Measurements from ENCODE around the gene EHMT2. TPM values are rescaled to one million over a fixed set of nuclear protein-coding genes. Genes with fewer than 3 reads are reported as not detected.

Gene EHMT2
- total RNA-seq, 1 experiment from 2014 or later = 137 TPM

DNA sequence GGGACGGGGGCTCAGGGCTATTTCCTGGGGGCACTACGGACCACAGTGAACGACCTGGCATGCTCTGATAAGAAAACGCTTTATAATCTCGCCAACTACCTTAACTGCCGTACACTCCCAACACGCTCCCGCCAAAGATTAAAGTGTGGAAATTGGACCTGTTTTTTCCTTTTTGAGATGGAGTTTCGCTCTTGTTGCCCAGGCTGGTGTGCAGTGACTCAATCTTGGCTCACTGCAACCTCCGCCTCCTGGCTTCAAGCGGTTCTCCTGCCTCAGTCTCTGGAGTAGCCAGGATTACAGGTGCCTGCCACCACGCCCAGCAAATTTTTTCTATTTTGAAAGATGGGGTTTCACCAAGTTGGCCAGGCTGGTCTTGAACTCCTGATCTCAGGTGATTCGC is 18.4 kb downstream of the EHMT2 start:
- TF ChIP-seq ELF4 (CRISPR knock-in tag; IDR thresholded peaks at IDR 0.05; ENCODE audit: low read depth) = no peak
- no peak for TF ChIP-seq ZNF232 (CRISPR knock-in tag; IDR thresholded peaks at IDR 0.05)
- no peak for TF ChIP-seq TP53 (CRISPR knock-in tag; IDR thresholded peaks at IDR 0.05)
- TF ChIP-seq, protein P1, sequence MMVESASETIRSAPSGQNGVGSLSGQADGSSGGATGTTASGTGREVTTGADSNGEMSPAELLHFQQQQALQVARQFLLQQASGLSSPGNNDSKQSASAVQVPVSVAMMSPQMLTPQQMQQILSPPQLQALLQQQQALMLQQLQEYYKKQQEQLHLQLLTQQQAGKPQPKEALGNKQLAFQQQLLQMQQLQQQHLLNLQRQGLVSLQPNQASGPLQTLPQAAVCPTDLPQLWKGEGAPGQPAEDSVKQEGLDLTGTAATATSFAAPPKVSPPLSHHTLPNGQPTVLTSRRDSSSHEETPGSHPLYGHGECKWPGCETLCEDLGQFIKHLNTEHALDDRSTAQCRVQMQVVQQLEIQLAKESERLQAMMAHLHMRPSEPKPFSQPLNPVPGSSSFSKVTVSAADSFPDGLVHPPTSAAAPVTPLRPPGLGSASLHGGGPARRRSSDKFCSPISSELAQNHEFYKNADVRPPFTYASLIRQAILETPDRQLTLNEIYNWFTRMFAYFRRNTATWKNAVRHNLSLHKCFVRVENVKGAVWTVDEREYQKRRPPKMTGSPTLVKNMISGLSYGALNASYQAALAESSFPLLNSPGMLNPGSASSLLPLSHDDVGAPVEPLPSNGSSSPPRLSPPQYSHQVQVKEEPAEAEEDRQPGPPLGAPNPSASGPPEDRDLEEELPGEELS (CRISPR knock-in tag; IDR thresholded peaks at IDR 0.05) = no peak
- TF ChIP-seq RELA (CRISPR knock-in tag; IDR thresholded peaks at IDR 0.05; ENCODE audit: borderline replicate concordance) = no peak
- TF ChIP-seq ATF1 (CRISPR knock-in tag; IDR thresholded peaks at IDR 0.05) = no peak
- TF ChIP-seq GRHL2 (CRISPR knock-in tag; IDR thresholded peaks at IDR 0.05; ENCODE audit: insufficient replicate concordance, severe bottlenecking) = no peak
- TF ChIP-seq, protein P2, sequence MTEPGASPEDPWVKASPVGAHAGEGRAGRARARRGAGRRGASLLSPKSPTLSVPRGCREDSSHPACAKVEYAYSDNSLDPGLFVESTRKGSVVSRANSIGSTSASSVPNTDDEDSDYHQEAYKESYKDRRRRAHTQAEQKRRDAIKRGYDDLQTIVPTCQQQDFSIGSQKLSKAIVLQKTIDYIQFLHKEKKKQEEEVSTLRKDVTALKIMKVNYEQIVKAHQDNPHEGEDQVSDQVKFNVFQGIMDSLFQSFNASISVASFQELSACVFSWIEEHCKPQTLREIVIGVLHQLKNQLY (CRISPR knock-in tag; IDR thresholded peaks at IDR 0.05) = no peak
- TF ChIP-seq, protein P3, sequence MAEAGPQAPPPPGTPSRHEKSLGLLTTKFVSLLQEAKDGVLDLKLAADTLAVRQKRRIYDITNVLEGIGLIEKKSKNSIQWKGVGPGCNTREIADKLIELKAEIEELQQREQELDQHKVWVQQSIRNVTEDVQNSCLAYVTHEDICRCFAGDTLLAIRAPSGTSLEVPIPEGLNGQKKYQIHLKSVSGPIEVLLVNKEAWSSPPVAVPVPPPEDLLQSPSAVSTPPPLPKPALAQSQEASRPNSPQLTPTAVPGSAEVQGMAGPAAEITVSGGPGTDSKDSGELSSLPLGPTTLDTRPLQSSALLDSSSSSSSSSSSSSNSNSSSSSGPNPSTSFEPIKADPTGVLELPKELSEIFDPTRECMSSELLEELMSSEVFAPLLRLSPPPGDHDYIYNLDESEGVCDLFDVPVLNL (CRISPR knock-in tag; IDR thresholded peaks at IDR 0.05; ENCODE audit: borderline replicate concordance, low read depth) = no peak
- no peak for TF ChIP-seq ESRRA (CRISPR knock-in tag; IDR thresholded peaks at IDR 0.05; ENCODE audit: borderline replicate concordance)
- TF ChIP-seq, protein P4, sequence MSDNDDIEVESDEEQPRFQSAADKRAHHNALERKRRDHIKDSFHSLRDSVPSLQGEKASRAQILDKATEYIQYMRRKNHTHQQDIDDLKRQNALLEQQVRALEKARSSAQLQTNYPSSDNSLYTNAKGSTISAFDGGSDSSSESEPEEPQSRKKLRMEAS (CRISPR knock-in tag; IDR thresholded peaks at IDR 0.05) = no peak
- TF ChIP-seq FOXP1 (CRISPR knock-in tag; IDR thresholded peaks at IDR 0.05; ENCODE audit: borderline replicate concordance) = no peak
- TF ChIP-seq, protein P5, sequence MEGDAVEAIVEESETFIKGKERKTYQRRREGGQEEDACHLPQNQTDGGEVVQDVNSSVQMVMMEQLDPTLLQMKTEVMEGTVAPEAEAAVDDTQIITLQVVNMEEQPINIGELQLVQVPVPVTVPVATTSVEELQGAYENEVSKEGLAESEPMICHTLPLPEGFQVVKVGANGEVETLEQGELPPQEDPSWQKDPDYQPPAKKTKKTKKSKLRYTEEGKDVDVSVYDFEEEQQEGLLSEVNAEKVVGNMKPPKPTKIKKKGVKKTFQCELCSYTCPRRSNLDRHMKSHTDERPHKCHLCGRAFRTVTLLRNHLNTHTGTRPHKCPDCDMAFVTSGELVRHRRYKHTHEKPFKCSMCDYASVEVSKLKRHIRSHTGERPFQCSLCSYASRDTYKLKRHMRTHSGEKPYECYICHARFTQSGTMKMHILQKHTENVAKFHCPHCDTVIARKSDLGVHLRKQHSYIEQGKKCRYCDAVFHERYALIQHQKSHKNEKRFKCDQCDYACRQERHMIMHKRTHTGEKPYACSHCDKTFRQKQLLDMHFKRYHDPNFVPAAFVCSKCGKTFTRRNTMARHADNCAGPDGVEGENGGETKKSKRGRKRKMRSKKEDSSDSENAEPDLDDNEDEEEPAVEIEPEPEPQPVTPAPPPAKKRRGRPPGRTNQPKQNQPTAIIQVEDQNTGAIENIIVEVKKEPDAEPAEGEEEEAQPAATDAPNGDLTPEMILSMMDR (IDR thresholded peaks at IDR 0.05) = no peak
- TF ChIP-seq ZNF263 (CRISPR knock-in tag; IDR thresholded peaks at IDR 0.05; ENCODE audit: low read depth) = no peak
- TF ChIP-seq CREM (CRISPR knock-in tag; IDR thresholded peaks at IDR 0.05) = no peak
- no peak for TF ChIP-seq SMAD4 (CRISPR knock-in tag; IDR thresholded peaks at IDR 0.05)
- TF ChIP-seq, protein P6, sequence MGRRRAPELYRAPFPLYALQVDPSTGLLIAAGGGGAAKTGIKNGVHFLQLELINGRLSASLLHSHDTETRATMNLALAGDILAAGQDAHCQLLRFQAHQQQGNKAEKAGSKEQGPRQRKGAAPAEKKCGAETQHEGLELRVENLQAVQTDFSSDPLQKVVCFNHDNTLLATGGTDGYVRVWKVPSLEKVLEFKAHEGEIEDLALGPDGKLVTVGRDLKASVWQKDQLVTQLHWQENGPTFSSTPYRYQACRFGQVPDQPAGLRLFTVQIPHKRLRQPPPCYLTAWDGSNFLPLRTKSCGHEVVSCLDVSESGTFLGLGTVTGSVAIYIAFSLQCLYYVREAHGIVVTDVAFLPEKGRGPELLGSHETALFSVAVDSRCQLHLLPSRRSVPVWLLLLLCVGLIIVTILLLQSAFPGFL (CRISPR knock-in tag; IDR thresholded peaks at IDR 0.05; ENCODE audit: borderline replicate concordance) = no peak
- TF ChIP-seq NR2C2 (CRISPR knock-in tag; IDR thresholded peaks at IDR 0.05) = no peak
- TF ChIP-seq ZNF121 (CRISPR knock-in tag; IDR thresholded peaks at IDR 0.05) = no peak
- TF ChIP-seq ZNF138 (CRISPR knock-in tag; conservative IDR thresholded peaks at IDR 0.05) = no peak
- peak overlapping the region; percentile 48 for H3K4me3 Mint-ChIP-seq
- peaks cover 6% of the 10 kb centered on the region for H3K4me1 Mint-ChIP-seq
- POLR2A ChIA-PET = no interaction called here
- H3K36me3 Mint-ChIP-seq = peaks cover 36% of the 10 kb centered on the region
- ATAC-seq (no peak), DNase-seq (ENCODE audit: low spot score) (no peak)
- peak overlapping the region; percentile 94 for H3K27ac Mint-ChIP-seq
- CTCF ChIA-PET = interaction anchor here (0.8 to 2.1 kb wide), 5 partner anchors 9 to 189 kb away, joined by 3 to 7 read pairs (median 3); partner anchors contain the start of gene NEU1
- H3K27me3 Mint-ChIP-seq (ENCODE audit: low read depth) = no peaks in the 10 kb centered on the region
- no peaks in the 10 kb centered on the region for H3K9me3 Mint-ChIP-seq

Measured in WTC11 (cell line).